ENCODE results near the gene DTNA.

Gene DTNA

DNA sequence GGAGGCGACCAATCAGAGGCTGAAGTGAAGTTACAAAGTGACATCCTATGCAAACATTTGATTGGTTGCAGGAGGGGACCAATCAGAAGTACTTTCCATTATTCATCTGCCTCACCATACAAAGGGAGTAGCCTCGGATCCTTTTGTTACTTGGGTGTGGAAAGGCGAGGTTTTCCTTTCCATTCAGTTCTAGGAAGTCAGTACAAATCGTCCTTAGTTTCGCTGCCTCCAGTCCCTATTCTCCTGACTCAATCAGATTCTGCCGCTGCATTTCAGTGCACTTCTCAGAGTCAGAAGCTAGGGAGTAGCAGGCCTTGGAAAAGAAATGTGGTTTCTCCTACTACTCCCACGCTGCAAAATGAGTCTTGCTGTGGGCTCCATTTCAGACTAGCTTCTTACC, 149.4 kb downstream of the DTNA start:
- no peak for DNase-seq (ENCODE audit: low spot score)

DNA sequence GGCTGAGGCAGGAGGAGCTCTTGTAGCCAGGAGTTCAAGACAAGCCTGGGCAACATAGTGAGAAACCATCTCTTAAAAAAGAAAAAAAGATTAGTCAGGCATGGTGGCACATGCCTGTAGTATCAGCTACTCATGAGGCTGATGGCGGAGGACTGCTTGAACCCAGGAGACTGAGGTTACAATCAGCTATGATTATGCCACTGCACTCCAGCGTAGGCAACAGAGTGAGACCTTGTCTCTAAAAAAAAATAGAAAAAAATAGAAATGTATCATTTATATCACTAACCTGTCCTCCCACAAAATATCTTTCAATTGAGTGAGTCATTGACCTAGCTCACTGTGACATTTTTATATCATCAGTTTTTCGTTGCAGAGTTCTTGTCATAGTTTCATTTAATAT, 152.5 kb downstream of the DTNA start:
- DNase-seq (ENCODE audit: low spot score): no peak

DNA sequence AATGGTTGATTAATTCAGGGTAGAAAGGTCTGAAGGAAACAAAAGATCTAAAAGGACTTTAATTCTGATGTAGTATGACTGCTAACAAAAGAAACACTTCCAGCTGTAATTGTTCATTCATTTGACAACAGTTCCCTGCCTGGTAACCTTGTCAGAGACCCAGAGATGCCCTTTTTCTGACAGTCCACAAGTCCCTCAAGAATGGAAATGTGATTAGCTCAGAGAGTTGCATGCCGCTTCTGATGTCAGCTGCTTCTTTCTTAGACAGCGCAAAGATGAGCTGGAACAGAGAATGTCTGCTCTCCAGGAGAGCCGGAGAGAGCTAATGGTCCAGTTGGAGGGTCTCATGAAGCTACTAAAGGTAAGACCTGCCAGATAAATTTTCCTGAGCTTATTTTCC, 153.6 kb downstream of the DTNA start:
- DNase-seq (ENCODE audit: low spot score): no peak

DNA sequence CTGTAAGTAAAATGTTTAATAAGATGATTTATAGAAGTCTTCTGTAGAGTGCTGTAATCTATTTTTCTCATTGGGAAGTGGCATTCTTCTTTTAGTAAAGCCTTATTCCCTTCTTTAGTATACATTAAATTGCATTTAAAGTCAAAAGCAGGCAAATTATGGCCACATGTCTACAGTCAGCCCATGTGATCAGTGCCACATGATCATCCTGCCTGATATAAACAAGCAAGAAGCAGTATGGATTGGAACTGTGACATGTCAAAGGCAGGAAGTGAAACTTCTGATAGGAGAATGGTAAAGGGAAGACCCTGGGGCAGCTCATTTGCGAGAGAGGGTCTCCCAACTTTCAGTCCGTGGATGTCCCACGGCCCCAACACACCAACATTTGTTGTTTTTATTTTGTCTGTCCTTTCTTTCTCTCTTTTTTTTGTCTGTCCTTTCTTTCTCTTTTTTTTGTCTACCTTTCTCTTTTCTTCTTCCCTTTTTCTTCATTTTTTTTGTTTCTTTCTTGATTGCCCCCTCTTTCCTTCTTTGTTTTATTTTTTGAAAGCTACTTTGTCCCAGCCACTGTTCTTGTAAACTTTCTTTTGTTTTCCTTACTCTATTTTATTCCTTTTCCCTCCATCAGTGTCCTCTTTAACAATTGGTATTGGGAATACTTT, 154.9 kb downstream of the DTNA start:
- DNase-seq (ENCODE audit: low spot score): no peak

DNA sequence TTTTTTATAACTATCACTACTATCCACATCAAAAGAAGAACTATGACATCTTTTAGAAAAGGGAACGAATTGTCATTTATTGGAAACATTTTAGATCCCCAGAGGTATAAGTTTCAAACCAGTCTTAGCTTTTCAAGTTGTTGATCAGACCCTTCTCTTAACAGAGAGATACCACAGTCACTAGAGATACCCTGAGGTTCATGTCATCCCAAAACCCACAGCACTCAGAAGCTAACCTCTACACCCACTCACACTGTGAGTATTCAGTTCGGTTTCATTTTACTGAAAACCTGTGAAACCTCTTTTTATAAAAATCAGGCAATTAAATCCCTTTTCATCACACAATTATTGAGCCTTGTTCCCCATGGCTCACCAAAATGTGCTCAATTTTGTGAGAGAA, 156.2 kb downstream of the DTNA start:
- no peak for DNase-seq (ENCODE audit: low spot score)

DNA sequence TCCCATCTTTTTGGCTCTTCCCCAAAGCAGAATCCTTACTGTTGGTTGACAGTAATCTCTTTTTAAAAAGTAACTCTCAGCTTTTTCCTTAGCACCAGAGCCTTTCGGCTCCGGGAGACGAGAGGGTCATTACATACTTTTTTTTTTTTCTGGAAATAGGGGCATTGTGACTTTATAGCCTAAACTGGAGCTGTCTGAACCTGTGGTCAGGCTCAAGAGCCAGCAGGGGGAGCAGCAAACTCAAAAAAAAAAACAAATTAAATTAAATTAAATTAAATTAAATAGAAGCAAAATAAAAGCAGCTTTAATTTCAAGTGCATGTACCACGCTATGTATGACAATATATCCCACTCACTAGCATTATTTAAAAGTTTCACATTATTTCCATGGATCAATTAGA, 156.6 kb downstream of the DTNA start:
- DNase-seq (ENCODE audit: low spot score): no peak

DNA sequence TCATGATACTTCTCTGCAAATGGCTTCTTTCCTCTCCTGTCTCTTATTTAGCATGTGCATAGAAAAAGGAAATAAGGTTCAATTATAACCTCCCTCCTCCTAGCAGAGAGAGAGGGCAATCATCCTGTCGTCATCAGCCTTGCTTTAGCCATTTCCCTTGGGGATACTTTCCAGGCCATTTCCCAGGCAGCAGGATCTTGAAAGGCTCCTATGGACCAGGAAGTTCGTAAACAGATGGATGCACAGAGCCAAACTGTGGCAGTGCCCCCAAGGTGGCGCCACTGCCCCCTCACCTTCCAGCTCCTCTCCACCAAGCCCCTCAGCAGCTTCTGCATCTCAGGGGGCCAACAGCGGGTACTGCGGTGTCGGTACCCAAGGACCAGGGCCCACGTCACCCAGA, 157.4 kb downstream of the DTNA start:
- DNase-seq (ENCODE audit: low spot score): no peak

DNA sequence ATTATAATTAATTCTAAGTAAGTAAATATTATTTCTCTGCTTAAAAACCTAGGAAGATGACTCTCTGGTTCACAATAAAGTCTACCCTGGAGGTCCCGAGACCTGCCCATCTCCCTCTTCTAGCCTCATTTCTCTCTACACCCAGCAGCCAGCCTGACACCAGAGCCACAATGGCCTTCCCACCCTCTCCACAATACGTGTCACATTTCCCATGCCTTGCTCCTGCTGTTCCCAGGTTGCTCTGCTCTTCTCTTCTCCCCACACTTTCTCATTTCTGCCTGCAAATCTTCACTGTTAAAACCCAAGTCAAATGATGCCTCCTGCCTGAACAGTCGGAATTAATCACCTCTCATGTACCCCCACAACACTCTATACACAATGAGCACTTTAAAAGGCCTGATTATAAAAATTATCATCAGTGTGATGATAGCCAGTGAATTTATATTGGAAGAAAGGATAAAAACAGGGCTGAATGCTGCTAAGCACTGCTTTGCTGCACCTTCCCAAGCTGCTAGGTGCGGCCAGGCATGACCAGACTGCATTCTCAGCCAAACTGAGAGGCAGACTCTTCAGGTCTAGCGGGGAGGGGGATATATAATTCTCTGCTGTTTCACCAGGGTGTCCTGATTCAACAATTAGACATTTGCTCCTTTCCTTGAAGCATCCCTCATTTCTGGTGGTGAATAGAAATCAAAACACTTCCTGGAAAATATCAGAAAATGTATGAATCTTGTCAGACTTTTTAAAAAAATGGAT, 160.6 kb downstream of the DTNA start:
- no peak for DNase-seq (ENCODE audit: low spot score)

DNA sequence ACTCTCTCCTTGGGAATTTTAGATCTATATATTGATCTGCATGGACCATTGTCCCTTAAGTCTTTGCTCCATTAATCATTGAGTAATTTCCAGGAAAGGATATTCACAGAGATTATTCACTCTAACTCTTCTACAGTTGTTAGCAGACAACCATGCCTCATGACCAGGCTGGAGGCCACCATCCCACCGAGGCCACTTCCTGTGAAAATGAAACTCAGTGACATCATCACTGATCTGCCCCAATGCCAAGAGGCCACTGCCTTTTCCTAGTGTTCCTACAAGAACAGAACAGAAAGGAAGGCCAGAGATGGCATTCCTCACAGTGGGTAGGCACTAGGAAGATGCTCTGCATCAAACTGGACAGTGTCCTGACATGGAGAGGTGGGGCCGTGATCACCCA, 161.3 kb downstream of the DTNA start:
- no peak for DNase-seq (ENCODE audit: low spot score)

DNA sequence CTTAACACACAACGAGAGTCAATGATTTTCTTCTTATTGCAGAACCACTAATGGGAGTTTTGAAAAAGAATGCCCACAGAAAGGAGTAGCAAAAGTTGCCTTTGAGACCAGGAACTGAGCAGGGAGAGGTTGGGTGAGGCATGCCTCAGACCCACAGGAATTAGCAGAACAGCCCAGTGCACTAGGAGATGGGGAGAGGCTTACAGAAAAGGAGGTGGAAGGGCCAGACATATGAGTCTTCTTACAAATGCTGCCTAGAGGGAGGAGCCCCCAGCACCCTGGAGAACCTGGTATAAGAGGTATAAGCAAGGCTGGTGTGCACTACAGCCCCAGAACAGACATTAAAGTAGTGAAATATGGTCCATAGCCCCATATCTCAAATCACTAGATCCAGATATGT, 162.0 kb downstream of the DTNA start:
- DNase-seq (ENCODE audit: low spot score): no peak

DNA sequence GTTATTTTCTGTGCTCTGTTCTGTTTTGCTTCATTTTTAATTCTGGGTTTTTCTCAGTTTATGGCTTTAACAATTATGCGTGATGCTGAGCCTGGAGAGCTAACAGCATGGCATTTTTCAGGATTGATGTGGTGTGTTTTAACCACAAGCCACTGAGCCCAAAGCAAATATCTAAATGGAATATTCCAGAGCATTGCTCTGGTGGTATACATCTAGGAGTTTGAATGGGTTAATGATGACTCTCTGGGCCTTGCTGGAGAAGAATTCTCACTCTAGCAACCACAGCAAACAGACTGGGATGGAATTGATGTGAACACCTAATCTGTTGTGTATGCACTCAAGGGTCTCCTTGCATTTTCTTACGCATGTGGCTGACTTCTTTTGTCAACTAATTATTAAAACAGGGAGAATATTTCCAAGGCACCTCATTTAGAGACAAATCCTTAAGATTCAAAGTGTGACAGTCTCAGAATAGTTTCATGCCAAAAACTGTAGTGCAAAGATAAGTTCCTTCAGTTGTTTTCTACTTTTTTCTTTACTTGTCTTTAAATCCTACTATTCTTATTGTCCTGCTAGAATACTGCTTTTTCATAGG, 164.0 kb downstream of the DTNA start:
- DNase-seq (ENCODE audit: low spot score): no peak

DNA sequence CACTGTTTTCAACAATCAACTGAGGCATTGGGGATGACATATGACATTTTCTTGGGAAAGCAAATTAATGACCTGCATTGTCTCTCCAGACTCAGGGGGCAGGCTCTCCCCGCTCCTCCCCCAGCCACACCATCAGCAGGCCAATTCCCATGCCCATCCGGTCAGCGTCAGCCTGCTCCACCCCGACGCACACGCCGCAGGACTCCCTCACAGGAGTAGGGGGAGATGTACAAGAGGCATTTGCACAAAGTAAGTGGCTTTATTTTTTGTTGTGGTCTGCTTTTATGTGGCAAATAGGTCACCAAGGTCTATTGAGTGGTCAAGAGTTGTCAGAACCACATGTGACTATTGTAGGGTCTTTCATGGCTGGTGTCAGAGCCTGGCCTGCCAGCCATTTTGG, 165.1 kb downstream of the DTNA start:
- DNase-seq (ENCODE audit: low spot score): peak; percentile 62

DNA sequence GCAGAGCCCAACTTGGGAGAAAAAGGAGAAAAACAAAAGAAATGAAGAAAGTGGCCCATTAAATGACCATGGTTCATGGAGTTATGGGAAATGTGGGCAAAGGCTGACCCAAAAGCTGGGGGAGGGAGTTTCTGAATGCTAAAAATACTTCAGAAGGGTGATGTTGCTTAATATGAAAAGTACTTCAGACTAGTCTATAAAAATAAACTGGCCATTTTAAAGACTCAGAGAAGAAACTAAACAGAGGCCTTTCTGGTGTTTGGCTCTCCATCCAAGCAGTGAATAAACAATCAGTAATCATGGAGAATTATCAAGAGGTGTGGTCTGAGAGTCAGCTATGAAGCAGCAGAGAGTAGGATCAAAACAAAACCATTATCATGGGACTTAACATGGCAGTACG, 170.3 kb downstream of the DTNA start:
- DNase-seq (ENCODE audit: low spot score): no peak

DNA sequence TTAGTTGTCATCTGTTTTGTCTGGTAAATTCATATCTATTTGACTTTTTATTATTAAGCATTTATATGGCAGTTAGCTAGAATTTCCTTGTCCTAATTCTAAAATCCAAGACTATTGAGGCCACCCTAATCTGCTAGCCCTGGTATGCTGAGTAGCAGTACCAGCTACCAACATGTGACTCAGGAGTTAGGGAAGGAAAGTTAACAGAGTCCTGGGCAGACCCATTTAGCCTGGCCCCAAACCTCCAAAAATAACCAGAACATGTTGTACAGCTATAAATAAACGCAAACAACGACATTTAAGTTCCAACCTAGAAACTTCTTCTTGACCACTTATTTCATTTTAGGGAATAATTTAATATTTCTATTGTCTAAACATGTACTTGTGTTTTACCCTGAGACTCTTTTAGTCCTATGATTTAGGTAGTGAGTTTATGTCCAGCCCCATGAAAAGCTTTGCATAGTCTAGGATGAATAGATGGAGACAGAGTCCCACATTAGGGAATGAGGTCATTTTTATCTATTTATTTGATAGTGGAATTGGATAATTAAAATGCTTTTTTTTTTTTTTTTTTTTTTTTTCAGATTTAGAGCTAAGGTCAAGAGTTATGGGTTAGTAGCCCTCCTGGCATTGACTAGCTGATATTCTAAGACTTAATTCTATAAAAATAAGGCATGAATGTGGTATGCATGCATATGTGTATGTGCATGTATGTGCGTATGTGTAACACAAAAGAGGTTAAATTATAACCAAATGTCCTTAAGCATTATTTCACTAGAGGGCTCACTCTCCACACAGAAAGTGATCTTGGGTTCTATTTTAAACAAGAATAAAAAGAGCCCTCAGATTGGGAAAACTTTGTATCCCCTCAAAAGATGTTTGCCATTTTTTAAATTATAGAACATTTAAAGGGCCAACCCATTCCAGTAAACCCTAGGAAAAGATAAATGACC, 171.1 kb downstream of the DTNA start:
- DNase-seq (ENCODE audit: low spot score): peak; percentile 66

DNA sequence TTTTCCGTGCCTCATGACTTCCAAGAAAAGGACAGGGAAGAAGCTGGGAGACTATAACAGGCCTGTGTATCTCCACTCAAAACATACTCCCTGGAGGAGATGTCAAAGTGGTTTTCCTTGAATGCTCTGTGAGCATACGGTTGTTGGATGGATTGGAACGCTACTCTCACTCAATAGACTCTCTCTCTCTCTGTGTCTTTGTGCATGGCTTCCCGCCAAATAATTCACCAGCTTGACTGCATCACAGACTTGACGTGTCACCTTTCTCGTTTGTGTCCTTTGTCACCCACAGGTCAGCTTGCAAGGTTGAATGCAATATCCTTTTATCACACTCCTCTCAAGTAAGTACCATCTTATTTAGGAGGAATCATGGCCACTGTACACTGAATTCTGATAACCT, 174.3 kb downstream of the DTNA start:
- no peak for DNase-seq (ENCODE audit: low spot score)

DNA sequence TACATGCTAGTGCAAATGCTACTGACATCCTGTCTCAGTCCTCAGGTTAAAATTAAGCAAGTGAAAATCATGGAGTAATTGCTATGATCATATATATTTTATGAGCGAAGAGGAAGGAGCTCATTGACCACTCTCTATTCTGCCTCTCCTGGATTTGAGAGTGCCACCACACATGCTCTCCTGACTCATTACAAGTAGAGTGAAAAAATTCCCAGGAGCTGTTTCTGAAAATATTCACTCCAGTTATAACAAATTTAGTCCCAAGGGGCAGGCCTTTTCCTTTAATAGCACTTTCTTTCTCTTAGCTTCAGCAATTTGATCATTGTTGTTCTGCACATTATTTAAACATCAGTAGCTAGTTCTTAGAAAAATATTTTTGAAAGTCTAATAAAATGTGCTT, 176.1 kb downstream of the DTNA start:
- DNase-seq (ENCODE audit: low spot score): no peak

DNA sequence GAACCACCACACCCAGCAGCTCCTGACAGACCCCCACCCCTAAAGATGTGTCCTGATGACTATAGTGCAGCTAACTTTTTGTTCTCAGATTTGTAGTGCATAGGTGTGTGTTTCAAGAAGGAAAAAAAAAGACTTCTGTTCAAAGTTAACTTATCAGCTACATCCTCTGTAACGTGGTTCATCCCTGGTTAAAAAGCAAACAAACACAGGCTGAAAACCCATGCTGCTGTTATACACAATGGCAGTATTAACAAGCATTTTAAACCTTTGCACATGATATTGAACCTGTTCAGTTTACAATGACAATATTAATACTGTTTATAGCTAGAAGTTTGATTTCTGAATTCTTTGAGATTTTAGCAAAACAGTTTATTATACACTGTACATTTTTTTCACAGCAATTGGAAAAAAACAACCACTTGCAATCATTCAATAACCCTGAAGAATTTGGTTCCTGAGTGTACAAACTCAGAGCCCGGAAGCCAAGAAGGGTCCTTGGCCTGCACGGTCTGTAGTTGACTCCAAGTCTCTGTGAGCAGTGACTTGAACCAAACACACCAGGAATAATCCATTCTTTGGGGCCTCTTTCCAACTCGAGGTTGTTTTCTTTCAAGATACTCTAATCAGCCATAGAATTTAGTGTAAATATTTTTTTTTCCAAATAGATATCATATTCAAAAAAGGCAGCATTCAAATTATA, 177.9 kb downstream of the DTNA start:
- DNase-seq (ENCODE audit: low spot score): no peak

DNA sequence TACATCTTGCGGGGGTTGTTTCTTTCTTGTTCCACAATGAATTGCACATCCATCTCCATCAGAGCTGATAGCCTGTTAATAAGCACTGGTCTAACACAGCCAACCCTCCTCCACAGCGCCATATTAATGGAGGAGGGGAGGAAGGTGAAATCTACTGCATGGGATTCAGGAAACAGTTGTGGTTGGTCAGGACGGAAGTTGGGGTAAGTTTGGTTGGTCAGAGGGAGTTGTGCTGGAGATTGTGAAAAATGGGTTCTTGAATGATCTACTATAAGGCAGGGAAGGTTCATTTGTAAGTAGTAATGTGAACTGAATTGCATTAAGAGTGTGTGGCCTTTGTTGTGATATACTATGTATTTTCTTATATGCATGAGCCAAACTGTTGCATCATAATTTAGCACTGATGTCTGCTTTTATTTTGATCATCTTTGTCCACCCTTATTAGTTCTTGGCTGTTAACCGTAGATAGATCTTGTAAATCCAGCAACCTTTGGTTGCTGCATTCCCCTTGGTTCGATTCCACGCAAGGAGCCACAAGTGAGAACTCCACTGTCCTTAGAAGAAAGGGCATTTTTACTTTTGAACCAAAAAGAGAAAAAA, 180.5 kb downstream of the DTNA start:
- no peak for DNase-seq (ENCODE audit: low spot score)

DNA sequence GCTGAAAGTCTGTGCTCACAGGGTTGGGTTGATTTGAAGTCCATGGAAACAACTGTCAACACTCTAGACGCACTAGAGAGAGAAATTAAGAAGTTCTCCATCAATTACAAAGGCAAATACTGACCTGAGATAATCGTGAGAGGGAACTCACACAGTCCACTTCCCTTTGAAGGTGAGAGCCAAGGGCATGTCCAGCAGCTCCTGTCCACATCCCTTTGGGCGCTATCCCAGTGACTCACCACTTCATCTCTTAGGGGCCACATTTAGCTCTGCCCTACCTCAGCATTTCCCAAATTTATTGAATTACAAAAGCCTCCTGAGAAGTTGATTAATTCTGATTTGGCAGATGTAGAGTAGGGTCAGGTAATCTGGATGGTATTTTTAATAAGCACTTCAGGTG, 182.3 kb downstream of the DTNA start:
- DNase-seq (ENCODE audit: low spot score): no peak

DNA sequence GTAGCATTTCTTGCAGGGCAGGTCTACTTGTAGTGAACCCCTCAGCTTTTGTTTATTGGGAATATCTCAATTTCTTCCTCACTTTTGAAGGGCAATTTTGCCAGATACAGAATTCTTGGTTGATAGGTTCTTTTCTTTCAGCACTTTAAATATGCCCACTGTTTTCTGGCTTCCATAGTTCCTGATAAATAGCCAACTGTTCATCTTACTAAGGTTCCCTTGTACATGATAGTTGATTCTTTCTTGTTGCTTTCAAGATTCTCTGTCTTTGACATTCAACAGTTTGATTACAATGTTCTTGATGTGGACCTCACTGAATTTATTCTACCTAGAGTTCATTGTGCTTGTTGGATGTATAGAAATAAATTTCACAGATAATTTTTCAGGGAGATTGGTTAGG, 183.1 kb downstream of the DTNA start:
- no peak for DNase-seq (ENCODE audit: low spot score)

DNA sequence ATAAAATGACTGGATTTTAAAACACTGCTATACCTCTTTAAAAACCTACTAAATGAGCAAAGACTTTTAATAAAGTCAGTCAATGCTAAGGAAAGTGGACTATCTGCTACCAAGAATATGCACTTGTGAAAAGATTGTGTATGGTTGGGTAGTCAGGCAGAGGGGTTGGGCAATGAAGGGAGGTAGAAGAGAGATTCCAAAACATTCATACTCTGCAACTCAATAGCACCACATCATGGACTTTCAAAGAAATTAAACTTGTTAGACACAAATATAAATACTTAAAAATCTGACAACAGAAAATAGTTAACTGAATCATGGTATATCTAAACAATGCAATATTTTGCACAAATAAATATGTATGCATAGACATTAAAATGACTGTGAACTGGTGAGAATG, 191.2 kb downstream of the DTNA start:
- DNase-seq (ENCODE audit: low spot score): no peak

Data from globus pallidus (tissue), 1 donor.